Tibial nerve (tissue), 4 donors: ENCODE data around the gene DENND2C. TPM values are rescaled to one million over a fixed set of nuclear protein-coding genes. Genes with fewer than 3 reads are reported as not detected.

Experiments used
- DNase-seq, 2 donors: peaks; one replicate each; pipeline ENCODE4 v3.0.0-alpha.2; 2019; ENCODE audit warnings: low spot score in 2 of 2
- H3K27ac ChIP-seq, 4 donors: fragments of 200-600 bp; sonication (generic) in 3 of 4; one replicate each; pipeline ENCODE4 v1.5.1; 2017 to 2019; ENCODE audit warnings: mild to moderate bottlenecking in 1 of 4
- H3K27me3 ChIP-seq, 2 donors: fragments of 200-600 bp; sonication (generic) in 1 of 2; one replicate each; pipeline versions ENCODE4 v1.5.1 to v1.6.0; 2017 to 2019
- H3K36me3 ChIP-seq, 3 donors: fragments of 200-600 bp; sonication (generic); one replicate each; pipeline ENCODE4 v1.5.1; 2018 to 2019
- H3K4me1 ChIP-seq, 4 donors: fragments of 200-600 bp; sonication (generic) in 3 of 4; one replicate each; pipeline ENCODE4 v1.5.1; 2017 to 2019
- H3K4me3 ChIP-seq, 4 donors: fragments of 200-600 bp; sonication (generic) in 3 of 4; one replicate each; pipeline ENCODE4 v1.5.1; 2017 to 2019; ENCODE audit warnings: mild to moderate bottlenecking in 1 of 4, moderate library complexity in 1 of 4
- H3K9me3 ChIP-seq, 4 donors: fragments of 200-600 bp; sonication (generic) in 3 of 4; one replicate each; pipeline ENCODE4 v1.5.1; 2017 to 2019
- CTCF ChIP-seq, 5 experiments: fragments of 200-600 bp in 3 of 5; fragments of 450-650 bp in 2 of 5; sonication (generic) in 3 of 5; IDR thresholded peaks; one replicate each; pipeline ENCODE4 v1.5.1; 2016 to 2019; ENCODE audit warnings: antibody characterized with exemption in 5 of 5, mild to moderate bottlenecking in 3 of 5, moderate library complexity in 2 of 5
- EP300 ChIP-seq, 2 donors: sonication (generic); formaldehyde crosslinking; IDR thresholded peaks; one replicate each; pipeline ENCODE4 v1.6.1; 2017; ENCODE audit warnings: antibody characterized with exemption in 2 of 2, mild to moderate bottlenecking in 1 of 2
- POLR2A ChIP-seq, 2 donors: fragments of 450-650 bp; IDR thresholded peaks; one replicate each; pipeline ENCODE4 v1.6.1; 2017; ENCODE audit warnings: antibody characterized with exemption in 2 of 2, mild to moderate bottlenecking in 2 of 2, moderate library complexity in 2 of 2
- WGBS, 2 donors: methylation state at CpG; one replicate each; pipeline ENCODE4 v1.1.5; 2018; 5-methylcytosine and 5-hydroxymethylcytosine counted together
- total RNA-seq, 4 donors: library from RNA; depleted of rRNA; stranded (reverse); fragments of >200 nt; gene quantifications; one replicate each; pipeline ENCODE4 v1.1.0, GENCODE V29; 2016

The DENND2C gene
- total RNA-seq, 4 donors from 2014 or later = 2.4 to 4.5 (median 3.3) TPM

- no peaks in the 10 kb centered on the region for H3K4me1 ChIP-seq
- H3K36me3 ChIP-seq = no peaks in the 10 kb centered on the region
- TF ChIP-seq POLR2A (IDR thresholded peaks at IDR 0.05) (no peak), EP300 (IDR thresholded peaks at IDR 0.05) (no peak), CTCF (IDR thresholded peaks at IDR 0.05) (no peak)
- H3K9me3 ChIP-seq = no peaks in the 10 kb centered on the region
- H3K4me3 ChIP-seq = no peak overlapping the region
- WGBS, 2 donors = 79 to 82% methylated on average over 3 of the region's 3 CpGs
- H3K27ac ChIP-seq = no peak overlapping the region
- no peaks in the 10 kb centered on the region for H3K27me3 ChIP-seq
- DNase-seq = no peak
Measured at GRCh38 chr1:114559356-114559755, 110.5 kb downstream of the DENND2C start.

DNA sequence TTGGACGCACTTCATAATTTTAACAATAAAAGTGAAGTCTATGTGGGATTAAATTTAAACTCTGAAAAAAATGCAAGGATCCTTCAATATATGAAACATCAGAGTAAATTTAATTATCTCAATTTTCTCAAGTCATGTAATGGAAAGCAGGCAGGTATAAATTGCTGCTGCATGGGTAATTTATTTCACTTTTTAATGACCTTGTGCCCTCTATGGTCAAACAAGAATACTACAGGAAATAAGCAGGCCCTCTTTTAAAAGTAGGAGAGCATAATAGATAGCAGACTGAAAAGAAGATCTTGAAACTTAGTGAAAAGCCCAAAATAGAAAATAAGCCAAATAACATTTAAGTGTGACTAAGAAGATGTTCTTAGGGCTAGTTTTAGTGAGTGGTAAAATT is 111.3 kb downstream of the DENND2C start:
- no peaks in the 10 kb centered on the region for H3K9me3 ChIP-seq
- TF ChIP-seq POLR2A (IDR thresholded peaks at IDR 0.05) (no peak), CTCF (IDR thresholded peaks at IDR 0.05) (no peak), EP300 (IDR thresholded peaks at IDR 0.05) (no peak)
- no peaks in the 10 kb centered on the region for H3K4me1 ChIP-seq
- H3K27ac ChIP-seq = no peak overlapping the region
- DNase-seq = no peak
- WGBS, 2 donors = 95 to 97% methylated on average over 1 of the region's 1 CpG
- no peaks in the 10 kb centered on the region for H3K36me3 ChIP-seq
- H3K4me3 ChIP-seq = no peak overlapping the region
- no peaks in the 10 kb centered on the region for H3K27me3 ChIP-seq

DNA sequence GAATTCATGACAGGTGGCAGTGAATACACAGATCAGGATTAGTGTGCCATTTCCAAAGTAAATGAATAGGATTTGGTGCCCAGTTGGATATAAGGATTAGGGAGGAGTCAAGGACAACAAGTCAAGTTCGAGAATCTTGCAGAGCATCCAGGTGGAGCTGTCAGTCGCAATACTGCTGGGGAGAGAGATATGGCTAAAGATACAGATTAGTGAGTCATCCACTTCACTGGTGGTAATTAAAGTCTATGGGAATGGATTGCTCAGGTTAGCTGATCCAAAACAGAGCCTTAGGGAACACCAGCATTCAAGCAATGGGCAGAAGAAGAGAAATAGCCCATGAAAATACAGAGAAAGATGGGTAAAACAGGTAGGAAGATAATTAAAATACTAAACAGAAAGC is 115.3 kb downstream of the DENND2C start:
- Histone ChIP-seq H3K9me3 (no peaks in the 10 kb centered on the region), H3K27ac (no peak overlapping the region), H3K4me3 (no peak overlapping the region), H3K27me3 (no peaks in the 10 kb centered on the region), H3K4me1 (no peaks in the 10 kb centered on the region), H3K36me3 (no peaks in the 10 kb centered on the region)
- TF ChIP-seq CTCF (IDR thresholded peaks at IDR 0.05) (no peak), POLR2A (IDR thresholded peaks at IDR 0.05) (no peak), EP300 (IDR thresholded peaks at IDR 0.05) (no peak)
- WGBS, 2 donors = 88 to 93% methylated on average over 2 of the region's 2 CpGs
- no peak for DNase-seq

GRCh38 chr1:114552106-114552639 is 117.7 kb downstream of the DENND2C start:
- Histone ChIP-seq H3K4me3 (no peak overlapping the region), H3K27ac (no peak overlapping the region), H3K27me3 (no peaks in the 10 kb centered on the region), H3K4me1 (no peaks in the 10 kb centered on the region), H3K36me3 (no peaks in the 10 kb centered on the region), H3K9me3 (no peaks in the 10 kb centered on the region)
- TF ChIP-seq EP300 (IDR thresholded peaks at IDR 0.05) = no peak
- no peak for TF ChIP-seq POLR2A (IDR thresholded peaks at IDR 0.05)
- TF ChIP-seq CTCF (IDR thresholded peaks at IDR 0.05) = no peak
- no peak for DNase-seq
- WGBS, 2 donors = 93% methylated on average over 7 of the region's 7 CpGs

DNA sequence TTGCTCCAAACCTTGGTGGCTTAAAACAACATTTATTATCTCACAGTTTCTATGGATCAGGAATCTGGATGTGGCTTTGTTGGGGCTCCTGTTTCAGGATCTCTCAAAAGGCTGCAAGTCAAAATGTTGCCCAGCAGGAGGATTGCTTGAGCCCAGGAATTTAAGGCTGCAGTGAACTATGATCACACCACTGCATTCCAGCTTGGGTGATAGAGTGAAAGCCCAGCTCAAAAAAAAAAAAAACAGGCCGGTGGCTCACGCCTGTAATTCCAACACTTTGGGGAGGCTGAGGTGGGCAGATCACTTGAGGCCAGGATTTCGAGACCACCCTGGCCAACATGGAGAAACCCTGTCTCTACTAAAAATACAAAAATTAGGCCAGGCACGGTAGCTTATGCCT is 118.4 kb downstream of the DENND2C start:
- Histone ChIP-seq H3K4me3 (no peak overlapping the region), H3K27ac (no peak overlapping the region), H3K4me1 (no peaks in the 10 kb centered on the region), H3K27me3 (no peaks in the 10 kb centered on the region), H3K9me3 (no peaks in the 10 kb centered on the region), H3K36me3 (no peaks in the 10 kb centered on the region)
- no peak for TF ChIP-seq POLR2A (IDR thresholded peaks at IDR 0.05)
- no peak for TF ChIP-seq CTCF (IDR thresholded peaks at IDR 0.05)
- TF ChIP-seq EP300 (IDR thresholded peaks at IDR 0.05) = no peak
- WGBS, 2 donors = 79 to 92% methylated on average over 4 of the region's 4 CpGs
- DNase-seq = no peak
